GM19240 (cell line): Measurements from ENCODE around the gene MVB12A.
A peak's percentile ranks its signal among the peaks of the same experiment; 100 is the strongest.

Source experiments
- DNase-seq: peaks from one replicate; pipeline ENCODE4 v3.0.0; 2011; ENCODE audit warnings: low spot score; ENCODE audit not compliant: insufficient read length

The MVB12A gene

GRCh38 chr19:17419621-17420474 is at the start of gene MVB12A:
TSS of gene MVB12A (plus strand) at chr19:17420047. CDS start at chr19:17420136, 89 bp downstream.
- DNase-seq = peak; percentile 98

- DNase-seq = no peak
These were observed 42.8 kb upstream of the MVB12A start, which contains the start of gene PLVAP for GRCh38 chr19:17376935-17377600. TSS of gene PLVAP (minus strand) at chr19:17377342. CDS start at chr19:17377288, 54 bp downstream.

- DNase-seq = no peak
These were observed 41.6 kb upstream of the MVB12A start for GRCh38 chr19:17378271-17378670.

- DNase-seq = no peak
These were observed 40.6 kb upstream of the MVB12A start for GRCh38 chr19:17379221-17379631.

GRCh38 chr19:17380426-17381138 is 39.3 kb upstream of the MVB12A start:
- DNase-seq = no peak

GRCh38 chr19:17385878-17386611 is 33.8 kb upstream of the MVB12A start:
- DNase-seq = no peak

GRCh38 chr19:17389288-17389687 is 30.6 kb upstream of the MVB12A start:
- no peak for DNase-seq

GRCh38 chr19:17389957-17390664 is 29.7 kb upstream of the MVB12A start:
- DNase-seq = no peak

GRCh38 chr19:17390665-17391370 is 29.0 kb upstream of the MVB12A start:
- DNase-seq = peak; percentile 96

GRCh38 chr19:17391371-17392151 is 28.3 kb upstream of the MVB12A start:
- no peak for DNase-seq

- DNase-seq = no peak
These were observed 26.8 kb upstream of the MVB12A start for GRCh38 chr19:17393002-17393401.

- no peak for DNase-seq
These were observed 25.9 kb upstream of the MVB12A start, which contains the start of gene CCDC194 for GRCh38 chr19:17393914-17394313. TSS of gene CCDC194 (minus strand) at chr19:17394196. CDS start at chr19:17394158, 38 bp downstream.

- DNase-seq = no peak
These were observed 24.9 kb upstream of the MVB12A start for GRCh38 chr19:17394891-17395415.

- no peak for DNase-seq
These were observed 20.8 kb upstream of the MVB12A start for GRCh38 chr19:17398902-17399527.

- no peak for DNase-seq
These were observed 18.2 kb upstream of the MVB12A start for GRCh38 chr19:17401628-17402027.

- DNase-seq = no peak
These were observed 16.6 kb upstream of the MVB12A start for GRCh38 chr19:17402982-17403855.

- no peak for DNase-seq
These were observed 15.8 kb upstream of the MVB12A start for GRCh38 chr19:17404015-17404414.
